ENCODE data around the gene KLF4. TPM values are rescaled to one million over a fixed set of nuclear protein-coding genes. Genes with fewer than 3 reads are reported as not detected.

KLF4 gene
- total and polyA plus RNA-seq, 2 of the 13 experiments (the other 11 are each of a cell fraction or from before 2014, with no cell fraction given) = 0.20 to 0.37 TPM

- no peaks in the 10 kb centered on the region for H4K20me1 ChIP-seq (ENCODE audit: insufficient read depth, low read length)
- intact Hi-C loops (cut with micrococcal nuclease; ENCODE audit: unreplicated experiment) (no loop called here), in situ Hi-C loops (cut with HindIII; ENCODE audit: extremely low pct_ligation_motif_present, low pct_unique_long_range_greater_than_20kb) (loop anchor here (25.0 kb wide), 2 partner anchors 1071 to 1321 kb away; no protein-coding TSS in a partner anchor)
- H3K4me2 ChIP-seq (ENCODE audit: low read depth, low read length) = peak overlapping the region; percentile 36
- no peaks in the 10 kb centered on the region for H3K36me3 ChIP-seq (replicated peaks in 1 of 2; ENCODE audit: control insufficient read depth in 1 of 2, insufficient read depth in 2 of 2, low read length in 2 of 2)
- H3K9me3 ChIP-seq (ENCODE audit: low read length) = no peaks in the 10 kb centered on the region
- TF ChIP-seq FOXP4 (CRISPR knock-in tag; IDR thresholded peaks at IDR 0.05) (no peak), TAF15 (IDR thresholded peaks at IDR 0.05; ENCODE audit: low read depth, low read length, poor library complexity, severe bottlenecking) (no peak), ZNF713 (CRISPR knock-in tag; IDR thresholded peaks at IDR 0.05) (no peak), ELF4 (CRISPR knock-in tag; IDR thresholded peaks at IDR 0.05; ENCODE audit: borderline replicate concordance) (no peak)
- no peak for ATAC-seq
- no peak overlapping the region for H3K27ac ChIP-seq (ENCODE audit: extremely low read length, insufficient read depth, low read length)
- no peak for DNase-seq (ENCODE audit: low spot score)
- H3K9ac ChIP-seq (ENCODE audit: insufficient read depth, low read depth, low read length) = no peak overlapping the region
- no peak overlapping the region; a peak in 1 of 6 replicates for H3K4me3 ChIP-seq (replicated peaks in 1 of 3; ENCODE audit: insufficient read depth in 1 of 3, low read depth in 2 of 3, low read length in 3 of 3)
- no peaks in the 10 kb centered on the region for H3K79me2 ChIP-seq (ENCODE audit: insufficient read depth, low read length)
- peaks cover 16% of the 10 kb centered on the region for H3K4me1 ChIP-seq (ENCODE audit: insufficient read depth, low read length)
- POLR2A ChIA-PET = no interaction called here
- BruUV-seq (replicated peaks) = no TSS peak
- H3K27me3 ChIP-seq (ENCODE audit: control insufficient read depth in 1 of 2, insufficient read depth in 2 of 2, low read length in 2 of 2) = peaks cover 0 to 58% of the 10 kb centered on the region in 2 experiments; a peak in 3 of 5 replicates
- CTCF ChIA-PET (ENCODE audit: low intra/inter-chr PET ratio, low total read pairs) = no interaction called here
- H2AFZ ChIP-seq (ENCODE audit: low read length) = no peak overlapping the region
- FAIRE-seq = no peak
- 34% methylated on average over 43 of the region's 43 CpGs for WGBS (ENCODE audit: low lambda C conversion rate)
These were observed 1.8 kb upstream of the KLF4 start for GRCh38 chr9:107491081-107492053.

All from HepG2 (cell line).